Body of pancreas (tissue), 4 donors: ENCODE data around the gene WWTR1.

Source experiments
- POLR2A ChIP-seq, 3 donors: fragments of 450-650 bp; IDR thresholded peaks; one replicate each; pipeline ENCODE4 v1.6.1; 2016; ENCODE audit warnings: antibody characterized with exemption in 3 of 3, mild to moderate bottlenecking in 2 of 3
- TF ChIP-seq, protein P1 (sequence below), 7 experiments: fragments of 450-650 bp in 4 of 7; fragments of 200-600 bp in 3 of 7; sonication (generic) in 3 of 7; IDR thresholded peaks; one replicate each; pipeline ENCODE4 v1.5.1; 2016 to 2019; ENCODE audit warnings: antibody characterized with exemption in 7 of 7

DNA sequence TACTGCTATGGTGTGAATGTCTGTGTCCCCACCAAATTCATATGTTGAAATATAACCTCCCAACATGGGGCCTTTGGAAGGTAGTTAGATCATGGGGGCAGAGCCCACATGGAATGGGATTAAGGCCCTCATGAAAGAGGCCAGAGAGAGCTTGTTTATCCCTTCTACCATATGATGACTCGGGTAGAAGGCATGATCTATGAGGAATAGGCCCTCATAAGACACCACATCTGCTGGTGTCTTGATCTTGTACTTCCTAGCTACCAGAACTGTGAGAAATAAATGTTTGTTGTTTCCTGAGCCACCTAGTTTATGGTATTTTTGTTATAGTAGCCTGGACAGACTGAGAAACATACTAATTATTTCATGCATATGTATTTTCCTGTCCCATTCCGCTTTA is 51.9 kb downstream of the WWTR1 start:
- TF ChIP-seq, protein P1, sequence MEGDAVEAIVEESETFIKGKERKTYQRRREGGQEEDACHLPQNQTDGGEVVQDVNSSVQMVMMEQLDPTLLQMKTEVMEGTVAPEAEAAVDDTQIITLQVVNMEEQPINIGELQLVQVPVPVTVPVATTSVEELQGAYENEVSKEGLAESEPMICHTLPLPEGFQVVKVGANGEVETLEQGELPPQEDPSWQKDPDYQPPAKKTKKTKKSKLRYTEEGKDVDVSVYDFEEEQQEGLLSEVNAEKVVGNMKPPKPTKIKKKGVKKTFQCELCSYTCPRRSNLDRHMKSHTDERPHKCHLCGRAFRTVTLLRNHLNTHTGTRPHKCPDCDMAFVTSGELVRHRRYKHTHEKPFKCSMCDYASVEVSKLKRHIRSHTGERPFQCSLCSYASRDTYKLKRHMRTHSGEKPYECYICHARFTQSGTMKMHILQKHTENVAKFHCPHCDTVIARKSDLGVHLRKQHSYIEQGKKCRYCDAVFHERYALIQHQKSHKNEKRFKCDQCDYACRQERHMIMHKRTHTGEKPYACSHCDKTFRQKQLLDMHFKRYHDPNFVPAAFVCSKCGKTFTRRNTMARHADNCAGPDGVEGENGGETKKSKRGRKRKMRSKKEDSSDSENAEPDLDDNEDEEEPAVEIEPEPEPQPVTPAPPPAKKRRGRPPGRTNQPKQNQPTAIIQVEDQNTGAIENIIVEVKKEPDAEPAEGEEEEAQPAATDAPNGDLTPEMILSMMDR (IDR thresholded peaks at IDR 0.05), result no peak
- TF ChIP-seq POLR2A (IDR thresholded peaks at IDR 0.05), result no peak
